GM19452 (cell line): ENCODE data around the gene SLC35C1.

ENCODE experiments used
- ATAC-seq: cut with Tn5 transposase; IDR thresholded peaks from one replicate; pipeline ENCODE4 v1.9.1; 2021; ENCODE audit not compliant: unreplicated experiment

The SLC35C1 gene

GRCh38 chr11:45843158-45843924, 38.4 kb downstream of the SLC35C1 start:
- ATAC-seq, result no peak

- no peak for ATAC-seq
Measured at GRCh38 chr11:45844822-45845578, 40.1 kb downstream of the SLC35C1 start.

- ATAC-seq, result no peak
Measured at GRCh38 chr11:45846174-45846675, 41.3 kb downstream of the SLC35C1 start.

- ATAC-seq, result peak; percentile 88
Measured at GRCh38 chr11:45846974-45847910, 42.3 kb downstream of the SLC35C1 start, which contains the start of gene CRY2. TSS of gene CRY2 (plus strand) at chr11:45847475. CDS start at chr11:45847491, 16 bp downstream.

GRCh38 chr11:45847911-45848316, 43.0 kb downstream of the SLC35C1 start:
- no peak for ATAC-seq

GRCh38 chr11:45848654-45849081, 43.7 kb downstream of the SLC35C1 start:
- no peak for ATAC-seq

- no peak for ATAC-seq
Measured at GRCh38 chr11:45850446-45850845, 45.5 kb downstream of the SLC35C1 start.

GRCh38 chr11:45851228-45851627, 46.3 kb downstream of the SLC35C1 start:
- no peak for ATAC-seq

GRCh38 chr11:45852018-45852711, 47.2 kb downstream of the SLC35C1 start:
- no peak for ATAC-seq

- ATAC-seq, result no peak
Measured at GRCh38 chr11:45852712-45853101, 47.8 kb downstream of the SLC35C1 start.

- no peak for ATAC-seq
Measured at GRCh38 chr11:45853332-45854219, 48.6 kb downstream of the SLC35C1 start.

- ATAC-seq, result no peak
Measured at GRCh38 chr11:45855308-45855707, 50.4 kb downstream of the SLC35C1 start.

- no peak for ATAC-seq
Measured at GRCh38 chr11:45856044-45856468, 51.1 kb downstream of the SLC35C1 start.

- ATAC-seq, result no peak
Measured at GRCh38 chr11:45857961-45858474, 53.1 kb downstream of the SLC35C1 start.

- no peak for ATAC-seq
Measured at GRCh38 chr11:45858751-45859398, 53.9 kb downstream of the SLC35C1 start.

GRCh38 chr11:45859661-45860140, 54.8 kb downstream of the SLC35C1 start:
- ATAC-seq, result no peak

- ATAC-seq, result no peak
Measured at GRCh38 chr11:45860348-45860747, 55.4 kb downstream of the SLC35C1 start.

- ATAC-seq, result no peak
Measured at GRCh38 chr11:45860764-45861510, 56.0 kb downstream of the SLC35C1 start.
